ENCODE data around the gene ATP9B. TPM values are rescaled to one million over a fixed set of nuclear protein-coding genes. Genes with fewer than 3 reads are reported as not detected.

The ATP9B gene
- total and polyA plus RNA-seq, 10 of the 15 experiments (the other 5 are each of a cell fraction or from before 2014, with no cell fraction given) = 0.74 to 20.7 (median 12.9) TPM

- no peak for TF ChIP-seq EP300 (IDR thresholded peaks at IDR 0.05; ENCODE audit: borderline replicate concordance in 1 of 2, control insufficient read depth in 1 of 2, low read depth in 2 of 2, low read length in 2 of 2)
- no peak for TF ChIP-seq RBBP5 (conservative IDR thresholded peaks at IDR 0.05)
These were observed 19.2 kb upstream of the ATP9B start (continued) for GRCh38 chr18:79050005-79050404.

DNA sequence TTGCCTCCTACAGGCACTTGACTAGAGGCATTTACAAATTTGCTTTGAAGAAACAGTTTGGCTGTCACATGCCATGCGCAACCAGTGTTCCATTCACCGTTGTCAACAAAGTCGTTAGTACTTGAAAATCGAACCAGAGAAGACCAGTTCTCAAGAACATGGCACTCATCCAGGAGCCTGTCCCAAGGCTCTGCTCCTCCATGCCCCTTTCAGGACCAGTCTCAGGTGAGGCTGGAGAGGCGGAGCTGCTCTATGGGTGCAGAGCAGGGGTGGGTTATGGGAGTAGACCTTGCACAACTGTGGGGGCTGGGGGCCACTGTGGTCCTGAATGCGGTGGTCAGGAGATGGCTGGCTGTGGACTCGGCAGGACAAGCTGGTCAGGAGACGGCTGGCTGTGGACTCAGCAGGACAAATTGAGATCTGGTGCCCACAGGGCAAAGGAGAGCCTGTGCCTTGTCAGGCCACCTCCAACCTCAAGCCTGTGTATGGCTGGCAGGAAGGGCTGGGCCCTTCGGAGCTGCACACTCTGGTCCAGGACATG is 12.3 kb upstream of the ATP9B start:
- no peak overlapping the region for H3K27ac ChIP-seq (ENCODE audit: control insufficient read depth, insufficient read depth)
- 58% methylated on average over 9 of the region's 9 CpGs for WGBS (ENCODE audit: insufficient coverage, insufficient replicate concordance, low lambda C conversion rate, missing lambda C conversion rate)
- no peak overlapping the region for H2AFZ ChIP-seq (ENCODE audit: control insufficient read depth, low read depth, low read length)
- no peaks in the 10 kb centered on the region; the same call in 2 of the 3 replicates for H3K9me3 ChIP-seq (replicated peaks; ENCODE audit: control insufficient read depth, insufficient read depth, low read length)
- POLR2A ChIA-PET = no interaction called here
- CTCF ChIA-PET = no interaction called here
- no peak overlapping the region for H3K4me2 ChIP-seq (ENCODE audit: control insufficient read depth, insufficient read depth)
- BruUV-seq (replicated peaks) = no TSS peak
- TF ChIP-seq JUNB (IDR thresholded peaks at IDR 0.05) (no peak), NFYB (IDR thresholded peaks at IDR 0.05; ENCODE audit: insufficient read depth, low read depth, low read length) (no peak), MYB (IDR thresholded peaks at IDR 0.05; ENCODE audit: borderline replicate concordance, low read depth, low read length) (no peak), CBX3 (IDR thresholded peaks at IDR 0.05; ENCODE audit: borderline replicate concordance, low read depth) (no peak), POLR2AphosphoS2 (IDR thresholded peaks at IDR 0.05; ENCODE audit: low read depth, low read length) (no peak), MEF2A (IDR thresholded peaks at IDR 0.05; ENCODE audit: insufficient read depth, low read depth, low read length) (no peak), NFIC (IDR thresholded peaks at IDR 0.05; ENCODE audit: low read depth, low read length) (no peak), BCL11A (IDR thresholded peaks at IDR 0.05; ENCODE audit: low read depth, low read length) (no peak), PBX3 (IDR thresholded peaks at IDR 0.05; ENCODE audit: insufficient replicate concordance, low read depth, low read length) (no peak), NKRF (conservative IDR thresholded peaks at IDR 0.05) (no peak), TCF12 (IDR thresholded peaks at IDR 0.05; ENCODE audit: low read depth, low read length) (no peak), TCF3 (IDR thresholded peaks at IDR 0.05; ENCODE audit: borderline replicate concordance, insufficient read depth, low read depth, low read length) (no peak), TBL1XR1 (IDR thresholded peaks at IDR 0.05; ENCODE audit: low read depth, low read length) (no peak), PRDM15 (CRISPR knock-in tag; IDR thresholded peaks at IDR 0.05) (no peak), SUZ12 (IDR thresholded peaks at IDR 0.05; ENCODE audit: unreplicated experiment) (no peak)
- no peaks in the 10 kb centered on the region for H3K27me3 ChIP-seq (replicated peaks in 1 of 2; ENCODE audit: control insufficient read depth in 2 of 2, insufficient read depth in 2 of 2, low read length in 1 of 2)
- no peak overlapping the region for H3K9ac ChIP-seq (ENCODE audit: control insufficient read depth, insufficient read depth, low read length)
- H3K36me3 ChIP-seq (ENCODE audit: control insufficient read depth in 2 of 2, insufficient read depth in 2 of 2, low read length in 1 of 2) = no peaks in the 10 kb centered on the region
- no peaks in the 10 kb centered on the region for H3K79me2 ChIP-seq (ENCODE audit: control insufficient read depth, insufficient read depth, low read length)
- in situ Hi-C loops (cut with MboI) = no loop called here
- no peak for DNase-seq (ENCODE audit: low read depth, low spot score)
- H4K20me1 ChIP-seq (ENCODE audit: control insufficient read depth, insufficient read depth) = no peaks in the 10 kb centered on the region
- ATAC-seq = no peak
- no peaks in the 10 kb centered on the region for H3K4me1 ChIP-seq (ENCODE audit: control insufficient read depth, insufficient read depth, low read length)
- intact Hi-C loops (cut with micrococcal nuclease; ENCODE audit: unreplicated experiment) = no loop called here
- SMC1A ChIA-PET (ENCODE audit: uncharacterized antibody, unreplicated experiment) = interaction anchor here (1.5 kb wide), 1 partner anchor 58 kb away, joined by 3 read pairs; no protein-coding TSS in a partner anchor
- H3K4me3 ChIP-seq = no peak overlapping the region
- RAD21 ChIA-PET (ENCODE audit: unreplicated experiment) = no interaction called here
- no peak for FAIRE-seq
